ENCODE measurements around the gene REG1B. TPM values are rescaled to one million over a fixed set of nuclear protein-coding genes. Genes with fewer than 3 reads are reported as not detected.

REG1B gene
- total and polyA plus RNA-seq, 2 donors (not counting 1 experiment from before 2014, with no cell fraction given), result not detected

DNA sequence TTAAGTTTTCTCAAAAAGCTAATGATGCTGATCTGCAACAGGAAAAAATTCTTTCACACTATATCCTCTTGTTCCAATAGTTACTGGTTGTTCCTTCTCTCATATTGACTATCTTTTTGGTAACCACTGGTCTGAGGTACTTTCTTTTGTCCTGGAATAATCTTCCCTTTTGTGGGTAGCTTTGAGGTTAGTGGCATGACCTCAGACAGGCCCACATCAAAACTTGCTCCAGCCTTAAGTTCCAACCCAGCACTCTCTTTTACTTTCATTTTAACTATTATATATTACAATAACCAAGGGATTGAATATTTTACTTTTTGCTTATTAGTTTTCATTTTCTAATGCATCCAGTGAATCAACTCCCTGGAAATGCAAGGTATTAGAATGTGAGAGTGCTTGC is 42.0 kb upstream of the REG1B start:
- H3K27ac Mint-ChIP-seq, result no peak overlapping the region
- no peaks in the 10 kb centered on the region for H3K27me3 ChIP-seq (replicated peaks in 1 of 4; ENCODE audit: control extremely low read depth in 1 of 4, control insufficient read depth in 3 of 4, insufficient read depth in 4 of 4, low read length in 3 of 4)
- no peaks in the 10 kb centered on the region for H3K36me3 ChIP-seq (replicated peaks in 1 of 2; ENCODE audit: control extremely low read depth in 1 of 2, control insufficient read depth in 1 of 2, extremely low read depth in 1 of 2, insufficient read depth in 2 of 2, low read length in 1 of 2)
- H3K4me1 Mint-ChIP-seq, result no peaks in the 10 kb centered on the region
- DNase-seq (no peak), ATAC-seq (ENCODE audit: low read depth) (no peak)
- H3K9ac ChIP-seq (ENCODE audit: low read length), result no peak overlapping the region
- H3K27ac ChIP-seq (ENCODE audit: low read length in 2 of 2), result no peak overlapping the region
- H3K4me3 Mint-ChIP-seq, result no peak overlapping the region
- H3K9me3 Mint-ChIP-seq (ENCODE audit: insufficient read depth), result no peaks in the 10 kb centered on the region
- CTCF ChIA-PET, result no interaction called here
- H3K4me1 ChIP-seq (ENCODE audit: control insufficient read depth in 2 of 2, insufficient read depth in 2 of 2, low read length in 2 of 2), result no peaks in the 10 kb centered on the region
- no peaks in the 10 kb centered on the region for H3K79me2 ChIP-seq (ENCODE audit: control insufficient read depth, insufficient read depth, low read length)
- no peak overlapping the region for H3K4me3 ChIP-seq (ENCODE audit: control extremely low read depth in 1 of 5, extremely low read depth in 1 of 5, insufficient read depth in 1 of 5, low read depth in 2 of 5, low read length in 4 of 5)
- no peaks in the 10 kb centered on the region for H4K20me1 ChIP-seq (ENCODE audit: control insufficient read depth, insufficient read depth, low read length, poor library complexity, severe bottlenecking)
- H3K27me3 Mint-ChIP-seq, result no peaks in the 10 kb centered on the region
- no peak overlapping the region for H2AFZ ChIP-seq (ENCODE audit: insufficient read depth, low read depth, low read length, poor library complexity, severe bottlenecking)
- intact Hi-C loops (cut with micrococcal nuclease), result no loop called here
- H3K9me3 ChIP-seq (ENCODE audit: control extremely low read depth in 1 of 3, control insufficient read depth in 2 of 3, insufficient read depth in 1 of 3, low read length in 2 of 3), result peaks cover 0 to 3% (median 0%) of the 10 kb centered on the region in 3 donors
- POLR2A ChIA-PET, result no interaction called here
- H3K4me2 ChIP-seq (replicated peaks; ENCODE audit: low read depth, low read length, poor library complexity, severe bottlenecking), result no peak overlapping the region
- TF ChIP-seq, protein P1, sequence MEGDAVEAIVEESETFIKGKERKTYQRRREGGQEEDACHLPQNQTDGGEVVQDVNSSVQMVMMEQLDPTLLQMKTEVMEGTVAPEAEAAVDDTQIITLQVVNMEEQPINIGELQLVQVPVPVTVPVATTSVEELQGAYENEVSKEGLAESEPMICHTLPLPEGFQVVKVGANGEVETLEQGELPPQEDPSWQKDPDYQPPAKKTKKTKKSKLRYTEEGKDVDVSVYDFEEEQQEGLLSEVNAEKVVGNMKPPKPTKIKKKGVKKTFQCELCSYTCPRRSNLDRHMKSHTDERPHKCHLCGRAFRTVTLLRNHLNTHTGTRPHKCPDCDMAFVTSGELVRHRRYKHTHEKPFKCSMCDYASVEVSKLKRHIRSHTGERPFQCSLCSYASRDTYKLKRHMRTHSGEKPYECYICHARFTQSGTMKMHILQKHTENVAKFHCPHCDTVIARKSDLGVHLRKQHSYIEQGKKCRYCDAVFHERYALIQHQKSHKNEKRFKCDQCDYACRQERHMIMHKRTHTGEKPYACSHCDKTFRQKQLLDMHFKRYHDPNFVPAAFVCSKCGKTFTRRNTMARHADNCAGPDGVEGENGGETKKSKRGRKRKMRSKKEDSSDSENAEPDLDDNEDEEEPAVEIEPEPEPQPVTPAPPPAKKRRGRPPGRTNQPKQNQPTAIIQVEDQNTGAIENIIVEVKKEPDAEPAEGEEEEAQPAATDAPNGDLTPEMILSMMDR (IDR thresholded peaks at IDR 0.05), result no peak
- no peak for TF ChIP-seq EZH2 (IDR thresholded peaks at IDR 0.05; ENCODE audit: borderline replicate concordance, insufficient read depth, low read depth, low read length, poor library complexity, severe bottlenecking)

DNA sequence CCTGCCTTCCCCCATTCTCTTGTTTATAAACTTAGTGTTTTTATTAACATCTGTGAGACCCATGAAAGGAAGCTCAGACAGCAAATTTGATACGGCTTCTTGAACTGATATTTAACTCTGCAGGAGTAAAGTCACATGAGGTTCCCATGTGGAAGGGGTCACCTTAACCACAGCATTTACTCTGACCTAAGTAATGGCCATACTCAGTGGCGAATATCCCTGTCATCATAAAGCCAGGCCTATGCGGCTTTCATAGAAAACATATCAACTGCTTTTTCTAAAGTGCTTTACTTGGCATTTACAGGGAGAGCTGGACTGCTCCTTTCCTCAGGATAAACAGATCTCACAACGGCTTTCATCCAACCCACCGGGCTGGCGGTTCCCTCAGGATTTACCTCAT is 41.5 kb upstream of the REG1B start:
- H3K27ac Mint-ChIP-seq, result no peak overlapping the region
- Histone ChIP-seq H4K20me1 (ENCODE audit: control insufficient read depth, insufficient read depth, low read length, poor library complexity, severe bottlenecking) (no peaks in the 10 kb centered on the region), H3K4me1 (ENCODE audit: control insufficient read depth in 2 of 2, insufficient read depth in 2 of 2, low read length in 2 of 2) (no peaks in the 10 kb centered on the region), H3K4me2 (replicated peaks; ENCODE audit: low read depth, low read length, poor library complexity, severe bottlenecking) (no peak overlapping the region), H3K9me3 (ENCODE audit: control extremely low read depth in 1 of 3, control insufficient read depth in 2 of 3, insufficient read depth in 1 of 3, low read length in 2 of 3) (peaks cover 0 to 3% (median 0%) of the 10 kb centered on the region in 3 donors), H3K4me3 (ENCODE audit: control extremely low read depth in 1 of 5, extremely low read depth in 1 of 5, insufficient read depth in 1 of 5, low read depth in 2 of 5, low read length in 4 of 5) (no peak overlapping the region), H2AFZ (ENCODE audit: insufficient read depth, low read depth, low read length, poor library complexity, severe bottlenecking) (no peak overlapping the region), H3K79me2 (ENCODE audit: control insufficient read depth, insufficient read depth, low read length) (no peaks in the 10 kb centered on the region), H3K36me3 (replicated peaks in 1 of 2; ENCODE audit: control extremely low read depth in 1 of 2, control insufficient read depth in 1 of 2, extremely low read depth in 1 of 2, insufficient read depth in 2 of 2, low read length in 1 of 2) (no peaks in the 10 kb centered on the region), H3K9ac (ENCODE audit: low read length) (no peak overlapping the region), H3K27me3 (replicated peaks in 1 of 4; ENCODE audit: control extremely low read depth in 1 of 4, control insufficient read depth in 3 of 4, insufficient read depth in 4 of 4, low read length in 3 of 4) (no peaks in the 10 kb centered on the region), H3K27ac (ENCODE audit: low read length in 2 of 2) (no peak overlapping the region)
- no peak for DNase-seq
- 89% methylated on average over 3 of the region's 6 CpGs for WGBS (ENCODE audit: insufficient coverage)
- ATAC-seq (ENCODE audit: low read depth), result no peak
- no peaks in the 10 kb centered on the region for H3K9me3 Mint-ChIP-seq (ENCODE audit: insufficient read depth)
- no peaks in the 10 kb centered on the region for H3K27me3 Mint-ChIP-seq
- no peaks in the 10 kb centered on the region for H3K4me1 Mint-ChIP-seq
- no peak for TF ChIP-seq EZH2 (IDR thresholded peaks at IDR 0.05; ENCODE audit: borderline replicate concordance, insufficient read depth, low read depth, low read length, poor library complexity, severe bottlenecking)
- TF ChIP-seq, protein P1 (IDR thresholded peaks at IDR 0.05), result no peak
- no peak overlapping the region for H3K4me3 Mint-ChIP-seq
- intact Hi-C loops (cut with micrococcal nuclease), result no loop called here
- POLR2A ChIA-PET, result no interaction called here
- CTCF ChIA-PET, result no interaction called here

Data from B cell (primary cell).